HG02759 (cell line): ENCODE results near the gene EDNRB.

ENCODE experiments used
- ATAC-seq: cut with Tn5 transposase; IDR thresholded peaks from one replicate; pipeline ENCODE4 v1.9.1; 2021; ENCODE audit warnings: mild to moderate bottlenecking, moderate library complexity; ENCODE audit not compliant: unreplicated experiment

Gene EDNRB

DNA sequence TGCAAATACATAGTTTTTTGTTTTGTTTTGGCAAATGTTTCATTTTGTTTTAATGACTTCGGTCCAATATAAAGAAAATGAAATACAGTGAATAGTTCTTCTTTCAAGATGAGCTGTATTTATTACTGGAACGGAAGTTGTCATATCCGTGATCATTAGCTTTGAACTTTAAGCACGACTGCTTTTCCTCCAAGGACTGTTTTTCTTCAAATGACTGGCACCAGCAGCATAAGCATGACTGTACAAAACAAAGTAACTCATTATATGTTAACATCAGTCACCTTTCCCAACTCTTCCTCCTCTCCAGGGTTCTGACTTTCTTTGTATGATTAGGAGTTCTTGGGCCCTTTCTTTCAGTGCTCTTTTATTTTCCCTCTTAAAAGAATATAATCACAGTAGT is 20.5 kb downstream of the EDNRB start:
- peak; percentile 86 for ATAC-seq

DNA sequence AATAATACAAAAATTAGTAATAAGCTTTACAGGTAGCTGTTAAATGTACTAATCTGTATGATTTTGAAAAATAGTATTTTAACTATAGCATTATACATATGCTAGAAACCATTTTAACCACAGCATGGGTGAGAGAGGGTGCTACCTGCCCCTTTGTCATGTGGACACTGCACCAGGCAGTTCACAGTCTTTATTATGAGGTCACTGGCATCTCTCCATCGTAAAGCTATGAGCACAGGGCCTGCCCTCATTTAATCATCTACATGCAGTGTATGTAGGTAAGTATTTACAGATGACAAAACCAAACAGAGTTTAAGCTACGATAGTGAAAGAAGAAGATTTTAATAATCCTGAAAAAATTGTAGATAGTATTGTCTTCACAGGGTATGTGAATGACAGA is 21.7 kb downstream of the EDNRB start:
- no peak for ATAC-seq

DNA sequence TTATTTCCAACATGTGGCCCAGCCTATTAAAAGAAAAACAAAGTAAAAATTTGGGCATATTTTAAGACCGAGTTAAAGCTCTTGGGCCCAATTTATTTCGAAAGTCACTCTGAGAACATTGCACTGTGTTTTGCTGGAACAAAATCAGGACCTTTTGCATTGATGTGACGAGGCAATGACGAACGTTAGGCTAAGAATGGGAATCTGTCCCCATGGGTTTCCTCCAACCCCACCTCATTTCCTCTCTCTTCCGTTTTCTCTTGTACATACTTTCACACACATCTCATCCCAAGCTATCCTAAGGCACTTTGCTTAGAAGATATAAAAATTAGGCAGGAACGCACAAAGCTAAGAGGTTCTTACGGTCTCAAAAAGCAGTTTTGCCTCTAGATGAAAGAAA is 22.1 kb downstream of the EDNRB start:
- ATAC-seq = no peak

DNA sequence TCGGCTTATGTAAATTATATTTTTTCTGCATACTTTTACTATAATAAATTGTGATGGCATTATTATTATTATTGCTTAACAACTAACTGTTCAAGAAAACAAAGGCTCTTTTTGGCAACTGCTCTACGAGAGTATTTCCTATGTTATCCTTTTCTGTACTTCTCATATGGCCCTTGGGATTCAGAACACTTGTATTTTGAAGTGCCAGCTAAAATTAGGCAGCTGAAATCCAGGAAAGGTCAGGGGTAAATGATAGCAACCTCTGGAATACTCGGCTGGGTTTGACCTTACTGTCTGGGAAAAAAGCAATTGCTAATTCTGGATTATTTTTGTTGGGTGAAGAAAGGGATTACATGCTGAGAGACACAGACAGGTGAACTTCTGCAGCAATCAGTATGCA is 23.9 kb downstream of the EDNRB start:
- ATAC-seq = no peak

DNA sequence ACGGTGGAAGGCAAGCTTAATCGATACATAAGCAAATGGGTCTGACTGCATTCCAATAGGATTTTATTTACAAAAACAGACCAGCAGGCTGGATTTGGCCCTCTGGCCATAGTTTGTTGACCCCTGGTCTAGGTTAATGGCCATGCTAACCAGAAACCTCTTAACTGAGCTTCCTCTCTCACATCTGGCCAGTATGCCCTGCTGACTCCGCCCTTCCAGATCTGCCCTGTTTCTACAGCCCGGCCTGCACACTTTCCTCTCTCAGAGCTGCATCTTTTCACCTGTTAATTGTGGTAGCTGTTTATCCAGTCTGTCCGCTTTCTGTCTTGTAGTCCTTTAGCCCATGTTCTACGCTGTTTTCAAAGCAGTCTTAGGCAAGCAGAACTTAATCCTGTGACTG is 25.6 kb downstream of the EDNRB start:
- no peak for ATAC-seq

DNA sequence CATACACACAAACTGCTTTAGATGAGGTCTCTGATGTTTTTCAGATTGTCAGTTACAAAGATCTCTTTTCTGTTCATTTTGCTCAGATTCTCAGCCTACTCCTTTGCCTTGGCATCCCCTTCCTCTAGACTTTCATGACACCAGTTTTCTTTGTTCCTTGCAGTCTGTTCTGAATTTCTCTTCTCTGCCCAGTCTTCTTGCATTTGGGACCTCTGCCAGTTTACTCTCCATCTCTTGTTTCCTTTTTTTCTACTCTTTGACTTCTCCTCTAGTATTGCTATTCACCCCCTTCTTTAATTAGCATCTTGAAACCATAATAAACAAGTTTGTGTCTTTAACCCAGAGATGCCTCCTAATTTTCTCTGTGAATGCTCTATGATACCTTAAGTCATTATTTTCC is 26.1 kb downstream of the EDNRB start:
- ATAC-seq = no peak

DNA sequence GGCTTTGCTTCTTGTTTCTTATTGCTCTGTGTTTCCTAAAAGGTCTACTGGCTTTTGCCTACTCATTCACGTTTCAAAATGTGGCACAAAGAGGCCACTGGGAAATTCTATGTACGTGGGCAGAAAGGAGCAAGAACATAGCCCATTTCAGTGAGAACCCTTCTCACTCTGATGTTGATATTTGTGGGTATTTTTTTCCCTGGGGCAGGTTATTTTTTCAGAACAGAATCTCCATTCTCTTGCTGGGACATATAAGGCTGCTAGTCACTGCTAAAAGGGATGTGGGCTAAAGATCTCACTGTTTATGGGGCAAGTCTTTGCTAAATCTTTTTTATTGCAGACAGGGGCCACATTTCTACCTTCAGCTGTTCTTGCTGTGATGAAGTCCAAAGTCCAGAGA is 27.1 kb downstream of the EDNRB start:
- ATAC-seq = no peak

DNA sequence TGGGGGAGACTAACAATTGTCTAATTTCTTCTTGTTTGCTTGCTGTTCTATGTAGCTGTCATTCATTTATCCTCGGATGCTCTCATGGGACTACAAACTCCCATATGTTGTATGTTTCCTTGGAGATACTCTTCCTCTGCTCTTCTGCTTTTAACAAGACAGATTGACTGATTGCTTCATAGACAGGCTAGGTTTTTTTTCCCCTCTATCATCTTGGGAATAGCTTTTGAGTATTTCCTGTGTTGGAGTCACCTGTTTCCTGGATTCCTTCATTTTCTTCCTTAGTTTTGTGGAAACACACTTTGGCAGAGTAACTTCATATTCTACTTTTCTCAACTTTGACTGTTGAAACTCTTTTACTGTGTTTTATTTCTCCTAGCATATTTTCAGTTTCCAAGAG is 27.6 kb downstream of the EDNRB start:
- ATAC-seq = no peak

DNA sequence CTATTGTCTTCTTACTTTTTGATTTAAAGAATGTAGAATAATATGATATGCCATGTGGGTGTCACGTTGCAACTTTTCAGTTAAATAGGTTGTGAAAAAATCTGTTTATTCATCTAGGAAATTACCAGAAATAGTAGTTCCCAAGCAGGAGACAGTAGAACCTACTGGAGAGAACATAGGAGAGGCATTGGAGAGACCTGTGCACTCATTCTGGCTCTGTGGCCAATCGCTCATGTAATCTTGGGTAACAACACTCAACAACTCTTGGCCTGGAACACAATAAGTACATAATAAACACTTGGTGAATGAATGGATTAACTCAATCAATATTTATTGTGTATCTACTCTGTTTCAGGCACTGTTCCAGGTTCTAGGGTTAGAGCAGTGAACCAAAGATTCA is 35.3 kb downstream of the EDNRB start:
- ATAC-seq = no peak

DNA sequence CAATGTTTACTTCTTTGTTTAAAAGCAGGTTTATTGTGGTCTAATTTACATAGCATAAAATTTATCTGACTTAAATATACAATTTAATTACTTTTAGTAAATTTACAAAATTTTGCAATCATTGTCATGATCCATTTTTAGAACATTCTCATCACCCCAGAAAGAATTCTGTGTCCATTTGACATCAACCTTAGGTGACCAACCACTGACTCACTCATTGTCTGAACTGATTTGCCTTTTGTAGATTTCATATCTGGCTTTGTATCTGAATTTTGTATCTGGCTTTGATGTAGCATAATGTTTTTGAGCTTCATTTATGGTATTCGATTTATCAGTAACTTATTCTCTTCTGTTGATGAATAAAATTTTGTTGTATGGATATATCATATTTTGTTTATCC is 40.4 kb downstream of the EDNRB start:
- no peak for ATAC-seq

DNA sequence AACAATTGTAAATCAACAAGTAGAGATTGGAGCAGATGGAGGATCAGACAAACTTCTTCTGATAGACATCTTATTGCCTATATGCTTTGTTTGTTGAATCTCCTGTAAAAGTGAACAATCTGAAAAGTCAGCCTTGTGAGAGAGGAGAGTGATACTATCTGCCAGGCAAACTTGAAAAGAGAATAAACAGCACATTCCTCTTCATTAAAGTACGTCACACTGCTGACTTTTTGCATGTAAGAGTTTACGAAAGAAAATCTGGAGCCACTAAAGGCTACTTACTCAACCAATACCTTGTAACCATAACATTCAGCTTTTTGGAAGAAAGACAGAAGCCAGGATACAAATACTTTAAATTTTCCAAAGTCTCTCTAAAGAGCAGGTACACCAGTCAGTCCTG is 42.5 kb downstream of the EDNRB start:
- ATAC-seq = no peak

DNA sequence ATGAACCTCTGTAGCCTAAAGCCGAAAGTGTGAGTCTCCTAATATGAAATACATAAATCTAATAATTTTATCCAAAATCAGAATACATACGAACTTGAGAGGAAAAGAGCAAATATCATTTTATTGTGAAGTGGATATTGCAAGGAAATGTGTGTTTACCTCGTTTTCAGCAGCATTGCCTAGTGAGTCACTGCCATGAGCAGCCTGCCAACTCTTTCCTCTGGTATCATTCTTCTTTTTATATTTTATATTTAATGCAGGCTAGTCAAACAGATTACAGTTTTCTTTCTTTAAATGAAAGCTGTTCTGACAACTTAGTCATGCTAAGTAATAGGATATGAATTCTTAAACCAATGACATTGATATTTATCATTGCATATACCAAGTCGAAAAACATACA is 44.2 kb downstream of the EDNRB start:
- no peak for ATAC-seq

DNA sequence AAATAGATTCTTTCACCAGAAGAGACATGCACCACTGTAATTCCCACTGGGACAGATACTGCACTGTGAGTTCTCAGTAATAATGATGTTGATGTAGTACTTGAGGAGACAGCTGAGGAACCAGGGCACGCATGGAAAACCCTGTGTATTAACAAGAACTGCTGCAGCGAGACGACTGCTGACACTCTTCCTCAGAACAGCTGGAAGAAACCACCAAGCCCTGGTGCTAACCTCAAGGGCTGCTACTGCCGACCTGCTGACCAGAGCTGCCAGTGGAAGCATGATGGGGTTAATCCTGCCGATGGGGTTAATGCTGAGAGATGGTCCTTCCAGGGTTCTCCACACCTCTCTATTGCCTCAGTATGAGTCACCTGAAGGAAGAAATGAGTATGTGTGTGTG is 45.6 kb downstream of the EDNRB start:
- no peak for ATAC-seq

DNA sequence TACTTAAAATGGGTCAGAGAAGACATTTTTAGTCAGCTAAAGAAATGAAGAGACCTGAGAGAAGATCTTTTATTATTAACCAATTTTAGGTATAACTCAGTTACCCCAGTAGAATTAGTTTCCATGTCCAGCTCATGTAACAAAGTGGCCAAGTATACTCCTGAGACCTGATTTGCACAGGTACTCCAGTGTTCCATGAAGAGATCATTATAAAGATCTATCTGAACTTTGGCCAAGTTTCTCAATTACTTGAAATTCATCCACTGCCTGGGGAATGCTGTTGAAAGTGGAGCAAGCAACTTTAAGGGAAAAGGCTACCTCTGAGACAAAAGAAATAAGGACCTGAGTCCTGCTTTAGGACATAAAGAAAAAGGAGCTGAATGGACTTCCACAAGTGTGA is 47.0 kb downstream of the EDNRB start:
- ATAC-seq = no peak

DNA sequence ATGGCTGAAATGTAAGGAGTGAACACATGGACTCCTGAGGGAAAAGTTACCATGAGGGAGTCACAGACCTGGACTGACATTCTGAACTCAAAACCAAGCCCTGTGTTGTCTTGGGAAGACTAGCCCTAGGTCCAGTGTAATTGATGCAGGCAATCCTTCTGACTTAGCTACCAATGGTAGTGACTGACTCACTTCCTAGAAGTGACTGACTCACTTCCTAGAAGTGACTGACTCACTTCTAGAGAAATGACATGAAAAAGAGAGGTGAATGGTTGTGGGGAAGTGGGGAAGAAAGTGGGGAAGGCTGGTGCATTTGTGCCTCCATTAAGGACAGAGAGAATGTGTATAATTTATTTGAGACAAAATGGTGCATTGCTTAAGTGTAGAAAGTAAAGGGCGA is 49.9 kb downstream of the EDNRB start:
- no peak for ATAC-seq

DNA sequence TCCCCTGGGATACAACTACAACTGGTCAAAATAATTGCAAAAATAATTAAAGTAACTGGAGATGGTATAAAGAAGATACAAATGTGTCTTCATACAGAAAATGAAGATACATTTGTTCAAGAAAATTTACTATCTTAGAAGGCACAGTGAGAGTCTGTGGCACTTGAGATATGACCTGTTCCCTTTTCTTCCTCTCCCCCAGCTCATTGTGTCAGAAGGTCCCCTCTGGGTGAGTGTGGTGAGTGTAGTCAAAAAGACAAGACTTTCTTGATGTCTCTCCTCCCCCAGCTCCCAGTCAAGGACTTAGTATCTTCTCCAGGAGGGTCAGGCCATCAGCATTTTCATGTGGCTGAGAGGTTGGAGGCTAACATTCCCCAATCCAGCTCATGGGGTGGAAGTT is 51.7 kb downstream of the EDNRB start:
- ATAC-seq = no peak

DNA sequence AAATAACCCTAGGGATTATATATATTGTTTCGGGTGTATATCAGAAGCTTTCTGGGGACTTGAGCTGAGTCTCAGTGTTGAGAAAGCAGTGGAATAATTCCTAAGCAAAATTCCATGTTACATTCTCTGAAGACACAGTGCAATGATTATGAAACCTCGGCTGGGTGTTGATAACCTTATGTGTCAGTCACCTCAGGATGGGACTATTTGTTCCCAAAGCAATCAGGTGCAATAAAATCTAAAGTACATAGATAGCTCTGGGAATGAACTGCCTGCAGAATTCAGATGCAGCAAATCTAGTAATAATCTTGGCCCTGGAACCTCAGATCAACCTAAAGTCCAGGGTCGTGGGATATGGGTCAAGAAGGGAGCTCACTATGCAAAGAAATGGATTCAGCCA is 53.0 kb downstream of the EDNRB start:
- ATAC-seq = no peak

DNA sequence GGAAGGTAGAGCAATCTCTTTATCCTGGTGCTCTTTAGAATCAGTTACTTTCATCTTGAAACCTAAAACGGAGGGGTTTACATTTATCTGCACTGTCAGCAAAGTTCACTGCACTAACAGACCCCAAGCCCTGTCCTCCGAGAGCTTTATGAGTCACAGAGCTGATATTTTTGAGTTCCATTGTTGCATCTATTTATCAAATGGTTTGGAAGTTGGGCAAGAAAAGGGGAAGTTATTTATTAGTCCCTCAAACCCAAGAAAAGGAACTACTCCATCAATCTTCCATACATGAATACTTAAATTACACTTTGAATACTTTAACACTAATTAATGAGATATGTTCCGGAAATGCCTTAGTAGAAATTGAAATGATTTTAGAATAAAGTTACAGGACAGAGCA is 55.5 kb downstream of the EDNRB start:
- no peak for ATAC-seq

DNA sequence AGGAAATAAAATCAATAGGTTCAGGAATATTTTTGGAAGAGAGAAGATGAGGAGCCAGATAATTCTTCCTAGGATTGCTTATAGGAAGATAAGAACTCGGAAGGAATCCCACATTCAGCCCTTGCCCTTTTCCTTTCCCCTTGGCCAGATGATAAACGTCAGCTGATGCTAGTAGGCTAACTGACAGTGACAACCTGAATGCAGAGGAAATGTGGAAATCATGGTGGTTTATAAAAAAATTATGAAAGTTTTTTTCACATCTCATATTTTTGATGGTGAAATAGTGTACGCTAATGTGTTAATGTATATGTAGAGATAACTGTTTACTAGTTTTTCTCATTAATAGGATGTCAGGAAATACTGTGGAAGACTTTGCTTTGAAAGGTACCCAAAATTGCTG is 56.9 kb downstream of the EDNRB start:
- ATAC-seq = no peak

DNA sequence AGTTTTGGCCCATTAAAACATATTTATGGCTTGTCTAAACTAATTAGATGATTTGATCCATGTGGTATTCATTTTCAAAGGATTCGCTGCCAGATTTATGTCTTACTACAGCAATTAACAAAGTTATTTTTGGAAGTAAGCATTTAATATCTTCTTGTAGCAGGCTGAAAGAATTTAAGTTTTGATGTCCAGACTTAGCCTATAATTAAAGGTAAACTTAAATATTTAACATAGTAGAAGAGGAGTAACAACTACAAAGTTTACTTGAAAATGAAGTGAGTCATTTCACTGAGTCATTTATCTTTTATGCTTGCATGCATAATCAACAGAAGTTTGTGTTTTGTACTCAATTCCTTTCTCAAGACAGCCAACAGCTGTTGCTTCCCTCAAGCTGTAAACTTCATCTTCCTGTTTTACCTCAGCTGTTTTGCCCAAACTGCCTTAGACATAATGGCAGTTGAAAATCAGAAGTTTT is 58.1 kb downstream of the EDNRB start:
- ATAC-seq = no peak

DNA sequence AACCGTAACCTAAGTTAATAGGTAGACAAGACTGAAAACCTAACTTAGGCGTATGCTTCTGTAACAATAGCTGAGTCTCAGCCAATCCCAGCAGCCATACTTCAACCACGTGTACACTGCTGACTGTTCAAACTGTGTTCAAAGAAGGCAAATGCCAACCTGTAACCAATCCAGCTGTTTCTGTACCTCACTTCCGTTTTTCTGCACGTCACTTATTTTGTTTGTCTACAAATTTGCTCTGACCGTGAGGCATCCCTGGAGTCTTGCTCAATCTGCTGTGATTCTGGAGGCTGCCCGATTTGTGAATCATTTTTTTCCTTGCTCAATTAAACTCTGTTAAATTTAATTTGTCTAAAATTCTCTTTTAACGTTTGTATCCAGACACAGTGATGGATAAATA is 59.2 kb downstream of the EDNRB start:
- ATAC-seq = no peak

DNA sequence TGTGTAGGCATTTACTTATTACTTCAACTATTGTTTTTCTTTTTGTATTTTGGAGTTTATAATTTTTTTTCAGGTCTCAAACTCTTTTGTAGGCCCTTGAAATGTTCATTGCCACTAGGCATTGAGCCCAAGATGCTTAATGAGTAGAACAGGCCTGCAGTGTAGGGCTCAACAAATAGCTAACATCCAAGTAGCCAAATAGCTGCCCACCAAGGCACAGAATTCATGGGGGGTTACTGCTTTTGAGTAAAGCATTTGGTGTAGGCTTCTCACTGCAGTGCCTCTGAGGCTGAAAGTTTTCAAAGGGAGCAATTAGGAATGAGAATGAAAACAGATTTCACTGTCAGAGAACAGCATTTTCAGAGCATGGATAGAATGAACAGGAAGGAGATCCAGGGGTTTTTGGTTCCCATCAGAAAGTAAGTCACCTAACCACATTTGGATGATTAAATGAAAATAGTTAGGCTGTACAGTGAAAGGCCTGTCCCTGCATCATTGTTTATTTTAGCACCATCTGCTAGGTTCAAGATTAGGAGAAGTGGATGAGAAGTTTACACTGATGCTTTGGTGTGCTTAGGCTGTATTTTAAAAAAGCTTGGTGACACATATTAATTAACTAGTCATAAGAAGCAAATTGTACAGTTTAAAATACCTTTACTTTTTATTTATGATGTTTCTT is 61.0 kb downstream of the EDNRB start:
- no peak for ATAC-seq

DNA sequence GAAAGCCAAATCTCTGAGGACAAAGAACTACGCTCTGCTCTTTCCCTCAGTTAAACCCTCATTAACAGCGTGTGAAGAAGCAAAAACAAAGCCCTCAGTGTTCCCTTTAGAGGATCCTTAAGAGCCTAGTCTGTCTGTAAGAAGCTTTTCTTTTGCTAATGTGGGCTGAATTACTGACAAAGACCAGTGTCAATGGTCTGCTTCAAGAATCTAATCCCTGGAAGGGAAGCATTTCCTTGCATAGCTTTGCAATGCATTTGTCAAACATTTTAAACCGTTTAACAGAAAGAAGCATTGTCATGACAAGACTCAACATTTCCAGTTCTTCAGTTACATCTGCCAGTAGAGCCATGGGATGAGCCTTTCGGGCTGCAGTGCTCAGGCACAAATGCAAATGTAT is 64.9 kb downstream of the EDNRB start:
- ATAC-seq = no peak
